Measurements from ENCODE around the gene TFEB. TPM values are rescaled to one million over a fixed set of nuclear protein-coding genes. Genes with fewer than 3 reads are reported as not detected.

TFEB gene
- total and polyA plus RNA-seq, 10 of the 15 experiments (the other 5 are each of a cell fraction or from before 2014, with no cell fraction given), result 0.84 to 108 (median 60.8) TPM

DNA sequence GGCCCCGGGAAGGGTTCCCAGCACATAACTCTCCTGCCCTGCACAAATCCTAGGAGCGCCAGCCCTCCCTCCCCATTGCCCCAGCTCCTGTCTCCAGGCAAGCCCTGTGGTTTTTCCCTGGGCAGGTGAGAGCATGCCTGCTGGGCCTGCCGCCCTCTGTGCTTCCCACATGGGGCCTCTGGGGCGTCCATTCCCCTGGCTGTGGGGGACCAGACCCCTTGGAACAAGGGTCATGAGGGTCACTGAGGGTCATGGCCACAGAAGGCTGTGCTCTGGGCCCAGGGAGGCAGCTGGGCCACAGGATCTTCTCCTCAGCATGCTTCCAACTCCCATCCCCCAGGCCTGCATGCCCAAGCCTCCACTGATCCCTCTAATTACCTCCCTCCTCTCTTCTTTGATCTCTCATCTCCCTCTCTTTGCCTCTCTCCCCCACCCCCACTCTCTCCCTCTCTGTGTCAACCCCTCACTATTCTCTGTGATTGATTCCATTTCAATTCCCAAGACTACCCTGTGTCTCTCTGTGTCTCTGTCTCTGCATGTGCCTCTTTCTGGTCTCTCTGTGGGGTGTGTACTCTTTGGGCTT lies 91.0 kb downstream of the TFEB start:
- POLR2A ChIA-PET, result no interaction called here
- no peak overlapping the region for H3K4me2 ChIP-seq (ENCODE audit: control insufficient read depth, insufficient read depth)
- no peaks in the 10 kb centered on the region for H3K36me3 ChIP-seq (ENCODE audit: control insufficient read depth in 2 of 2, insufficient read depth in 2 of 2, low read length in 1 of 2)
- H3K4me1 ChIP-seq (ENCODE audit: control insufficient read depth, insufficient read depth, low read length), result no peaks in the 10 kb centered on the region
- H3K9me3 ChIP-seq (replicated peaks; ENCODE audit: control insufficient read depth, insufficient read depth, low read length), result no peaks in the 10 kb centered on the region
- H3K9ac ChIP-seq (ENCODE audit: control insufficient read depth, insufficient read depth, low read length), result no peak overlapping the region
- H4K20me1 ChIP-seq (ENCODE audit: control insufficient read depth, insufficient read depth), result no peaks in the 10 kb centered on the region
- H3K79me2 ChIP-seq (ENCODE audit: control insufficient read depth, insufficient read depth, low read length), result no peaks in the 10 kb centered on the region
- SMC1A ChIA-PET (ENCODE audit: uncharacterized antibody, unreplicated experiment), result no interaction called here
- peaks cover 0 to 7% of the 10 kb centered on the region in 2 experiments; a peak in 3 of 4 replicates for H3K27me3 ChIP-seq (replicated peaks in 1 of 2; ENCODE audit: control insufficient read depth in 2 of 2, insufficient read depth in 2 of 2, low read length in 1 of 2)
- DNase-seq (ENCODE audit: low read depth, low spot score) (no peak), ATAC-seq (no peak), FAIRE-seq (no peak)
- intact Hi-C loops (cut with micrococcal nuclease; ENCODE audit: unreplicated experiment) (no loop called here), in situ Hi-C loops (cut with MboI) (no loop called here)
- RAD21 ChIA-PET (ENCODE audit: unreplicated experiment), result no interaction called here
- 0% methylated on average over 3 of the region's 4 CpGs for WGBS (ENCODE audit: insufficient coverage, insufficient replicate concordance, low lambda C conversion rate, missing lambda C conversion rate)
- no peak overlapping the region for H2AFZ ChIP-seq (ENCODE audit: control insufficient read depth, low read depth, low read length)
- BruUV-seq (replicated peaks), result no TSS peak
- no peak overlapping the region for H3K4me3 ChIP-seq
- CTCF ChIA-PET, result no interaction called here
- no peak overlapping the region for H3K27ac ChIP-seq (ENCODE audit: control insufficient read depth, insufficient read depth)
- TF ChIP-seq, protein P1, sequence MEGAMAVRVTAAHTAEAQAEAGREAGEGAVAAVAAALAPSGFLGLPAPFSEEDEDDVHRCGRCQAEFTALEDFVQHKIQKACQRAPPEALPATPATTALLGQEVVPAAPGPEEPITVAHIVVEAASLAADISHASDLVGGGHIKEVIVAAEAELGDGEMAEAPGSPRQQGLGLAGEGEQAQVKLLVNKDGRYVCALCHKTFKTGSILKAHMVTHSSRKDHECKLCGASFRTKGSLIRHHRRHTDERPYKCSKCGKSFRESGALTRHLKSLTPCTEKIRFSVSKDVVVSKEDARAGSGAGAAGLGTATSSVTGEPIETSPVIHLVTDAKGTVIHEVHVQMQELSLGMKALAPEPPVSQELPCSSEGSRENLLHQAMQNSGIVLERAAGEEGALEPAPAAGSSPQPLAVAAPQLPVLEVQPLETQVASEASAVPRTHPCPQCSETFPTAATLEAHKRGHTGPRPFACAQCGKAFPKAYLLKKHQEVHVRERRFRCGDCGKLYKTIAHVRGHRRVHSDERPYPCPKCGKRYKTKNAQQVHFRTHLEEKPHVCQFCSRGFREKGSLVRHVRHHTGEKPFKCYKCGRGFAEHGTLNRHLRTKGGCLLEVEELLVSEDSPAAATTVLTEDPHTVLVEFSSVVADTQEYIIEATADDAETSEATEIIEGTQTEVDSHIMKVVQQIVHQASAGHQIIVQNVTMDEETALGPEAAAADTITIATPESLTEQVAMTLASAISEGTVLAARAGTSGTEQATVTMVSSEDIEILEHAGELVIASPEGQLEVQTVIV (IDR thresholded peaks at IDR 0.05; ENCODE audit: borderline replicate concordance, partially characterized antibody), result no peak
- TF ChIP-seq SIN3A (IDR thresholded peaks at IDR 0.05; ENCODE audit: low read depth, low read length), result no peak
- TF ChIP-seq, protein P2, sequence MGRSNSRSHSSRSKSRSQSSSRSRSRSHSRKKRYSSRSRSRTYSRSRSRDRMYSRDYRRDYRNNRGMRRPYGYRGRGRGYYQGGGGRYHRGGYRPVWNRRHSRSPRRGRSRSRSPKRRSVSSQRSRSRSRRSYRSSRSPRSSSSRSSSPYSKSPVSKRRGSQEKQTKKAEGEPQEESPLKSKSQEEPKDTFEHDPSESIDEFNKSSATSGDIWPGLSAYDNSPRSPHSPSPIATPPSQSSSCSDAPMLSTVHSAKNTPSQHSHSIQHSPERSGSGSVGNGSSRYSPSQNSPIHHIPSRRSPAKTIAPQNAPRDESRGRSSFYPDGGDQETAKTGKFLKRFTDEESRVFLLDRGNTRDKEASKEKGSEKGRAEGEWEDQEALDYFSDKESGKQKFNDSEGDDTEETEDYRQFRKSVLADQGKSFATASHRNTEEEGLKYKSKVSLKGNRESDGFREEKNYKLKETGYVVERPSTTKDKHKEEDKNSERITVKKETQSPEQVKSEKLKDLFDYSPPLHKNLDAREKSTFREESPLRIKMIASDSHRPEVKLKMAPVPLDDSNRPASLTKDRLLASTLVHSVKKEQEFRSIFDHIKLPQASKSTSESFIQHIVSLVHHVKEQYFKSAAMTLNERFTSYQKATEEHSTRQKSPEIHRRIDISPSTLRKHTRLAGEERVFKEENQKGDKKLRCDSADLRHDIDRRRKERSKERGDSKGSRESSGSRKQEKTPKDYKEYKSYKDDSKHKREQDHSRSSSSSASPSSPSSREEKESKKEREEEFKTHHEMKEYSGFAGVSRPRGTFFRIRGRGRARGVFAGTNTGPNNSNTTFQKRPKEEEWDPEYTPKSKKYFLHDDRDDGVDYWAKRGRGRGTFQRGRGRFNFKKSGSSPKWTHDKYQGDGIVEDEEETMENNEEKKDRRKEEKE (IDR thresholded peaks at IDR 0.05), result no peak
- TF ChIP-seq KAT2A (conservative IDR thresholded peaks at IDR 0.05; ENCODE audit: control insufficient read depth, low read depth, low read length), result no peak
- TF ChIP-seq, protein P3, sequence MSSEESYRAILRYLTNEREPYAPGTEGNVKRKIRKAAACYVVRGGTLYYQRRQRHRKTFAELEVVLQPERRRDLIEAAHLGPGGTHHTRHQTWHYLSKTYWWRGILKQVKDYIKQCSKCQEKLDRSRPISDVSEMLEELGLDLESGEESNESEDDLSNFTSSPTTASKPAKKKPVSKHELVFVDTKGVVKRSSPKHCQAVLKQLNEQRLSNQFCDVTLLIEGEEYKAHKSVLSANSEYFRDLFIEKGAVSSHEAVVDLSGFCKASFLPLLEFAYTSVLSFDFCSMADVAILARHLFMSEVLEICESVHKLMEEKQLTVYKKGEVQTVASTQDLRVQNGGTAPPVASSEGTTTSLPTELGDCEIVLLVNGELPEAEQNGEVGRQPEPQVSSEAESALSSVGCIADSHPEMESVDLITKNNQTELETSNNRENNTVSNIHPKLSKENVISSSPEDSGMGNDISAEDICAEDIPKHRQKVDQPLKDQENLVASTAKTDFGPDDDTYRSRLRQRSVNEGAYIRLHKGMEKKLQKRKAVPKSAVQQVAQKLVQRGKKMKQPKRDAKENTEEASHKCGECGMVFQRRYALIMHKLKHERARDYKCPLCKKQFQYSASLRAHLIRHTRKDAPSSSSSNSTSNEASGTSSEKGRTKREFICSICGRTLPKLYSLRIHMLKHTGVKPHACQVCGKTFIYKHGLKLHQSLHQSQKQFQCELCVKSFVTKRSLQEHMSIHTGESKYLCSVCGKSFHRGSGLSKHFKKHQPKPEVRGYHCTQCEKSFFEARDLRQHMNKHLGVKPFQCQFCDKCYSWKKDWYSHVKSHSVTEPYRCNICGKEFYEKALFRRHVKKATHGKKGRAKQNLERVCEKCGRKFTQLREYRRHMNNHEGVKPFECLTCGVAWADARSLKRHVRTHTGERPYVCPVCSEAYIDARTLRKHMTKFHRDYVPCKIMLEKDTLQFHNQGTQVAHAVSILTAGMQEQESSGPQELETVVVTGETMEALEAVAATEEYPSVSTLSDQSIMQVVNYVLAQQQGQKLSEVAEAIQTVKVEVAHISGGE (CRISPR knock-in tag; IDR thresholded peaks at IDR 0.05), result no peak
- no peak for TF ChIP-seq MTA3 (IDR thresholded peaks at IDR 0.05; ENCODE audit: borderline replicate concordance, low read length)
- TF ChIP-seq TARDBP (IDR thresholded peaks at IDR 0.05; ENCODE audit: borderline replicate concordance), result no peak
- no peak for TF ChIP-seq ZNF622 (IDR thresholded peaks at IDR 0.05)
- TF ChIP-seq, protein P4, sequence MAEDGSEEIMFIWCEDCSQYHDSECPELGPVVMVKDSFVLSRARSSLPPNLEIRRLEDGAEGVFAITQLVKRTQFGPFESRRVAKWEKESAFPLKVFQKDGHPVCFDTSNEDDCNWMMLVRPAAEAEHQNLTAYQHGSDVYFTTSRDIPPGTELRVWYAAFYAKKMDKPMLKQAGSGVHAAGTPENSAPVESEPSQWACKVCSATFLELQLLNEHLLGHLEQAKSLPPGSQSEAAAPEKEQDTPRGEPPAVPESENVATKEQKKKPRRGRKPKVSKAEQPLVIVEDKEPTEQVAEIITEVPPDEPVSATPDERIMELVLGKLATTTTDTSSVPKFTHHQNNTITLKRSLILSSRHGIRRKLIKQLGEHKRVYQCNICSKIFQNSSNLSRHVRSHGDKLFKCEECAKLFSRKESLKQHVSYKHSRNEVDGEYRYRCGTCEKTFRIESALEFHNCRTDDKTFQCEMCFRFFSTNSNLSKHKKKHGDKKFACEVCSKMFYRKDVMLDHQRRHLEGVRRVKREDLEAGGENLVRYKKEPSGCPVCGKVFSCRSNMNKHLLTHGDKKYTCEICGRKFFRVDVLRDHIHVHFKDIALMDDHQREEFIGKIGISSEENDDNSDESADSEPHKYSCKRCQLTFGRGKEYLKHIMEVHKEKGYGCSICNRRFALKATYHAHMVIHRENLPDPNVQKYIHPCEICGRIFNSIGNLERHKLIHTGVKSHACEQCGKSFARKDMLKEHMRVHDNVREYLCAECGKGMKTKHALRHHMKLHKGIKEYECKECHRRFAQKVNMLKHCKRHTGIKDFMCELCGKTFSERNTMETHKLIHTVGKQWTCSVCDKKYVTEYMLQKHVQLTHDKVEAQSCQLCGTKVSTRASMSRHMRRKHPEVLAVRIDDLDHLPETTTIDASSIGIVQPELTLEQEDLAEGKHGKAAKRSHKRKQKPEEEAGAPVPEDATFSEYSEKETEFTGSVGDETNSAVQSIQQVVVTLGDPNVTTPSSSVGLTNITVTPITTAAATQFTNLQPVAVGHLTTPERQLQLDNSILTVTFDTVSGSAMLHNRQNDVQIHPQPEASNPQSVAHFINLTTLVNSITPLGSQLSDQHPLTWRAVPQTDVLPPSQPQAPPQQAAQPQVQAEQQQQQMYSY (CRISPR knock-in tag; IDR thresholded peaks at IDR 0.05), result no peak
- no peak for TF ChIP-seq HDAC2 (IDR thresholded peaks at IDR 0.05)
- no peak for TF ChIP-seq CREM (IDR thresholded peaks at IDR 0.05; ENCODE audit: low read depth)
- no peak for TF ChIP-seq SREBF2 (IDR thresholded peaks at IDR 0.05; ENCODE audit: low read length)
- no peak for TF ChIP-seq SMARCA5 (IDR thresholded peaks at IDR 0.05)

Measured in GM12878 (cell line).